ENCODE data around the gene IZUMO1.
"Not testable (repeated sequence)": the region's sequence is repeated elsewhere in the genome, so short reads cannot be mapped to it uniquely, and the experiment has no call there.

Gene IZUMO1

DNA sequence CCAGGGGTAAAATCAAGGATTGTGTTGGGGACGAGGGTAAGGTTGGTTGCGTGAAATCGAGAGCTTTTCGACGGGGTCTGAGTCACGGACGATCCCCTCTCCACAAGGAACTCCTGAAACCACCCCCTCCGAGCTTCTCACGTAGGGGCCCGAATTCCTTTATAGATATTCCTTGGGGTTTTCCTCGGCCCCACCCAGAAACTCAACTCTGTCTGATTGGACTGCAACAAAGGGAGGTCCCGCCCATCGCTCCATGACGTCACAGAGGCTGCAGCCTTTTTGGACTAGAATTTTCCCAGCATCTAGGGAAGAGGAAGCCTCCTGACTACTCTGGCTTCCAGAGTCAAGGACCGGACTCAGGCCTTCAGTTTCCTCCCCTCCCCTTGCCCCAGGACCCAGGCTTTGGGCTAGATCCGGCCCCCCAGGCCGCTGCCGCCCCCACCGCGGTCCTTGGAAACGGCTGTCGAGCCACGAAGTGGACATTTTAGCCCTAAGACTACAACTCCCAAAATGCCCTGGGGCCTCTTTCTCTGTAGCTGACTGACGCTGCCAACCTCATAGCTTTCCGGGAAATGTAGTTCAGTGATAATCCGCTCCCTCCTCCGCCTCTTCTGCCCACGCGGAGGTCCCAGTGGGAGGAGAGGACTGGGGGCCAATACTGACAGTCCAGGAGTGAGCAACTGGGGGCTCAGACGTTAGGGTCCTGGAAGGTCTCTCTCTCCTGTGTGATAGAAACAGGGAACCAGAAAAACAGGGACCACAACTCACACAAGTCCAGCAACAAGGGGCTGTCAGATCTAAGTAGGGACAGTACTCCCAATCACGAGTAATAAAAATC is at the start of gene IZUMO1:
IZUMO1 (minus strand) TSS at position 172 of the 838 bp plus-strand sequence. CDS start 1,050 bp downstream, outside the sequence.
- Histone ChIP-seq H3K9ac (ENCODE audit: low read length) (peak within 1 kb of the TSS; percentile 62), H3K27me3 (replicated peaks; ENCODE audit: control insufficient read depth, insufficient read depth, low read length) (peaks cover 25% of the 10 kb centered on the region), H3K36me3 (ENCODE audit: control insufficient read depth, insufficient read depth, low read length, severe bottlenecking) (no peaks in the 10 kb centered on the region), H3K4me1 (ENCODE audit: control insufficient read depth, insufficient read depth, low read length) (no peaks in the 10 kb centered on the region), H3K4me3 (ENCODE audit: low read length) (peak within 1 kb of the TSS; percentile 77), H3K9me3 (ENCODE audit: control insufficient read depth, low read length) (no peaks in the 10 kb centered on the region)
- DNase-seq (ENCODE audit: low read depth), result peak; percentile 94

DNA sequence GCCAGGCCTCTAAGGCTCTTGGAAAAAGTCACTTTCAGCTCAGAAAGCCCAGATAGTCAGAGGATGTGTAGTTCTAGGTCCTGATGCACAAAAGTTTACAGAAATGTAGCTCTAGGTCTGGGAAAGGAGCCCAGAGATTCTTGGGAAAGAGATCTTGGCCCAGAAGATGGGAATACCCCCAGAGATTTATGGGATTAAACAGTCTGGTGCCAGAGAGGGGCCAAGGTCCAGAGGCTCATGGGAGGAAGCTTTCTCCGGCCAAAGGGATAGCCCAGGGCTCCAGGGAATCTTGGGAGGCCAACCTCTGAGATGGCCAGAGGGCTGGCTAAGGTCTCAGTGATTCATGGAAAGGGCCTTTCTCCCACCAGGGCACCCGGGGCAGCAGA is 49.0 kb upstream of the IZUMO1 start:
- H3K36me3 ChIP-seq (ENCODE audit: control insufficient read depth, insufficient read depth, low read length, severe bottlenecking), result no peaks in the 10 kb centered on the region
- DNase-seq (ENCODE audit: low read depth), result no peak
- H3K9ac ChIP-seq (ENCODE audit: low read length), result peak overlapping the region; percentile 86
- peaks cover 30% of the 10 kb centered on the region for H3K4me1 ChIP-seq (ENCODE audit: control insufficient read depth, insufficient read depth, low read length)
- peak overlapping the region; percentile 73 for H3K4me3 ChIP-seq (ENCODE audit: low read length)
- H3K27me3 ChIP-seq (replicated peaks; ENCODE audit: control insufficient read depth, insufficient read depth, low read length), result no peaks in the 10 kb centered on the region
- no peaks in the 10 kb centered on the region for H3K9me3 ChIP-seq (ENCODE audit: control insufficient read depth, low read length)

DNA sequence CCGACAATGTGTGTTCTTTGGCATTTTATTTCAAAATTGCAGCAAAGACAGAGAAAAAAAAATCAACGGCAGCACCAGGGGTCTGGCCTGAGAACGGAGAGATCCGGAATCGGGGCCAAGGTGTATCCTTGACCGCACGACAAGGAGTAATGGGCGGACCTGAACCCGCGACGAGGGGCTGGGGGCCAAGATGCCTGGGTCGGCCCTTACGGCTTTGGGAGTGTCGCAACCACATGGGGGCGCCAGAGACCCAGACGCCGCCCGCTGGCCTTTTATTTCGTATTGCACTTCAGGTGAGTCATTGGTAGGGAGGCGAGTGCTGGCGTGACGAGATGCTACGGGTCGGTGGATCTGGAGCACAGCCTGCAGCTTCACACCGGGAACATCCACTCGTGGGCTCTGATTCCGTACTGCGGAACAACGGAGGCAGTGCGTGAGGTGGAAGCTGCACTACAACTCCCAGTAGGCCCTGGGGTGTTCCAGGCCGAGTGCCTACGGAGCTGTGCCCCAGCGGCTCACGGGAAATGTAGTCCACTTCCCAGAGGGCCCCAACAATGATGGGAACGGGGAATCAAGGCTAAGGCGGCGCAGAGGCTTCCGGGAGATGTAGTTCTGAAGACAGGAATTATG is 48.5 kb upstream of the IZUMO1 start:
- Histone ChIP-seq H3K27me3 (replicated peaks; ENCODE audit: control insufficient read depth, insufficient read depth, low read length) (no peaks in the 10 kb centered on the region), H3K9me3 (ENCODE audit: control insufficient read depth, low read length) (no peaks in the 10 kb centered on the region), H3K9ac (ENCODE audit: low read length) (peak overlapping the region; percentile 86), H3K4me3 (ENCODE audit: low read length) (peak overlapping the region; percentile 73), H3K4me1 (ENCODE audit: control insufficient read depth, insufficient read depth, low read length) (peaks cover 30% of the 10 kb centered on the region), H3K36me3 (ENCODE audit: control insufficient read depth, insufficient read depth, low read length, severe bottlenecking) (no peaks in the 10 kb centered on the region)
- DNase-seq (ENCODE audit: low read depth), result peak; percentile 96

DNA sequence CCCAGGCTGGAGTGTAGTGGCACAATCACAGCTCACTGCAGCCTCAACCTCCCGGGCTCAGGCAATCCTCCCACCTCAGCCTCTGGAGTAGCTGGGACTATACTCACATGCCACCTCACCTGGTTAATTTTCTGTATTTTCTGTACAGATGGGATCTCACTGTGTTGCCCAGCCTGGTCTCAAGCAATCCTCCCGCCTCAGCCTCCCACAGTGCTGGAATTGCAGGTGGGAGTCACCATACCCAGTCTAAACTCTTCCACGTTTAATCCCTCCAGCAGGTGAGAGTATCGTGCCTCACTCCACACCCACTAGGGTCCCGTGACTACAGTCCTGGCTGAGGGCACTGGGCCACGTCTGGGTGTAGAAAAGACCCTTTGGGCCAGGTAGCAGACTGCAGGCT is 47.6 kb upstream of the IZUMO1 start:
- Histone ChIP-seq H3K9ac (ENCODE audit: low read length) (peak overlapping the region; percentile 86), H3K4me1 (ENCODE audit: control insufficient read depth, insufficient read depth, low read length) (peaks cover 28% of the 10 kb centered on the region), H3K9me3 (ENCODE audit: control insufficient read depth, low read length) (no peaks in the 10 kb centered on the region), H3K4me3 (ENCODE audit: low read length) (no peak overlapping the region), H3K36me3 (ENCODE audit: control insufficient read depth, insufficient read depth, low read length, severe bottlenecking) (no peaks in the 10 kb centered on the region), H3K27me3 (replicated peaks; ENCODE audit: control insufficient read depth, insufficient read depth, low read length) (no peaks in the 10 kb centered on the region)
- no peak for DNase-seq (ENCODE audit: low read depth)

DNA sequence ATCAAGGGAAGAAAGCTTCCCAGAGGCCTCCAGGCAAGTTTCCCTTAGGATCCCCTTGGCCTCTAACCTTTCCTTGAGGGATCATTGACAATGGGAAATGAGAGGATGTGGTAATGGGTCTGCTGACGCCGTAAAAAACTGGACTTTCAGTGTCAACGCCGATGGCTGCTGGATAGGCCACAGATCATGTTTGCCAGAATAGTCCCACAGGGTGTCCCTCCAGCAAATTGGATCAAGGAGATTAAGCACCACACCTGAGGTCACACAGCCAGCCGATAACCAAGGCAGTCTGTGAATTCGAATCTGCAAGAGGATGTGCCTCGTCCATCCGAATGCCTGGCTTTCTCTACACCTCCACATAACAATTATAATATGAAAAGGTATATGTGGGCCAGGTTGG is 46.6 kb upstream of the IZUMO1 start:
- H3K9me3 ChIP-seq (ENCODE audit: control insufficient read depth, low read length), result no peaks in the 10 kb centered on the region
- peaks cover 22% of the 10 kb centered on the region for H3K4me1 ChIP-seq (ENCODE audit: control insufficient read depth, insufficient read depth, low read length)
- H3K4me3 ChIP-seq (ENCODE audit: low read length), result no peak overlapping the region
- no peaks in the 10 kb centered on the region for H3K27me3 ChIP-seq (replicated peaks; ENCODE audit: control insufficient read depth, insufficient read depth, low read length)
- DNase-seq (ENCODE audit: low read depth), result no peak
- H3K9ac ChIP-seq (ENCODE audit: low read length), result no peak overlapping the region
- no peaks in the 10 kb centered on the region for H3K36me3 ChIP-seq (ENCODE audit: control insufficient read depth, insufficient read depth, low read length, severe bottlenecking)

DNA sequence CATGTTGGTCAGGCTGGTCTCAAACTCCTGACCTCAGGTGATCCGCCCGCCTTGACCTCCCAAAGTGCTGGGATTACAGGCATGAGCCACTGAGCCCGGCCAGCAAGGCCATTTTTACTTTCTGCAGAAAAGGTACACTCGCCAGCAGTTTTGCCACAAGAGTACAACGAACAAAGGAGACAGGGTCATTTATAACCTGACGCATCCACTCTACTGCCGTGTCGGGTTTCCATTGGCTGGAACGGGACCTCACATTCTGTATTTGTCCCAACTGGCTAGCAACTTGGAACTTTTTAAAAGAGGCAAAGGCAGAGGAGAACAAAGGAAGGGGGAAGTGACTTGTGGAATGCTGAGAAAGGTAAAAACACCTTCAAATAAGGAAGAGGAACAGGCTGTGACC is 40.6 kb upstream of the IZUMO1 start:
- not testable (repeated sequence) for H3K4me1 ChIP-seq (ENCODE audit: control insufficient read depth, insufficient read depth, low read length); H3K27me3 ChIP-seq (replicated peaks; ENCODE audit: control insufficient read depth, insufficient read depth, low read length); H3K4me3 ChIP-seq (ENCODE audit: low read length); H3K9me3 ChIP-seq (ENCODE audit: control insufficient read depth, low read length); H3K36me3 ChIP-seq (ENCODE audit: control insufficient read depth, insufficient read depth, low read length, severe bottlenecking); H3K9ac ChIP-seq (ENCODE audit: low read length); DNase-seq (ENCODE audit: low read depth)

DNA sequence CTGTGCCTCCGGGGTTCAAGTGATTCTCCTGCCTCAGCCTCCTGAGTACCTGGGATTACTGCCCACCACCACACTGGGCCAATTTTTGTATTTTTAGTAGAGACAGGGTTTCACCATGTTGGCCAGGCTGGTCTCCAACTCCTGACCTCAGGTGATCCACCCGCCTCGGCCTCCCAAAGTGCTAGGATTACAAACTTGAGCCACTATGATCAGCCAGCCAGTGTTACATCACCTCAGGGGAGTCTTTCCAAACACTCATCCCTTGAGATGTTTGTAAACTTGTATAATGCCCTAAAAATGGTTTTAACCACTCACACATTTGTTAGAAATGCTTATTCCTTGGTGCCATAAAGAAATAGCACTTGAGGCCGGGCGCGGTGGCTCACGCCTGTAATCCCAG is 39.7 kb upstream of the IZUMO1 start:
- not testable (repeated sequence) for DNase-seq (ENCODE audit: low read depth); H3K36me3 ChIP-seq (ENCODE audit: control insufficient read depth, insufficient read depth, low read length, severe bottlenecking); H3K4me1 ChIP-seq (ENCODE audit: control insufficient read depth, insufficient read depth, low read length); H3K9ac ChIP-seq (ENCODE audit: low read length); H3K9me3 ChIP-seq (ENCODE audit: control insufficient read depth, low read length); H3K4me3 ChIP-seq (ENCODE audit: low read length); H3K27me3 ChIP-seq (replicated peaks; ENCODE audit: control insufficient read depth, insufficient read depth, low read length)

DNA sequence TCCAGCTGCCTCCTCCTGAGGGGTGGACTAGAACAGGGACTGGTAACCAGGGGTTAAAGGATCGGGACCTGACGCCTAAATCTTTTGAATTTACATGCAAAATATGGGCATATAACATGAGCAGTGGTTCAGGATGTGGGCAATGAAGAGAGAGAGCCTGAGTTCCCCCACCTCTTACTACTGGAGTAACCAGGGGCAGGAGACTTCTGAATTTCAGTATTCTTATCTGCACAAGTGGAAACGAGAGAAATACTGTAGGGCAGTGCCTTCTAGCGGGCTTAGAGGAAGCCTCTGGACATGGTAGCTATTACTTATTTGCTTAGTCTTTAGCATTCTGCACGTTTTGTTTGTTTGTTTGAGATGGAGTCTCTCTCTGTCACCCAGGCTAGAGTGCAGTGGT is 37.8 kb upstream of the IZUMO1 start:
- Histone ChIP-seq H3K27me3 (replicated peaks; ENCODE audit: control insufficient read depth, insufficient read depth, low read length) (peaks cover 3% of the 10 kb centered on the region), H3K4me1 (ENCODE audit: control insufficient read depth, insufficient read depth, low read length) (peaks cover 10% of the 10 kb centered on the region), H3K9me3 (ENCODE audit: control insufficient read depth, low read length) (no peaks in the 10 kb centered on the region), H3K4me3 (ENCODE audit: low read length) (no peak overlapping the region), H3K9ac (ENCODE audit: low read length) (no peak overlapping the region), H3K36me3 (ENCODE audit: control insufficient read depth, insufficient read depth, low read length, severe bottlenecking) (no peaks in the 10 kb centered on the region)
- peak; percentile 26 for DNase-seq (ENCODE audit: low read depth)

DNA sequence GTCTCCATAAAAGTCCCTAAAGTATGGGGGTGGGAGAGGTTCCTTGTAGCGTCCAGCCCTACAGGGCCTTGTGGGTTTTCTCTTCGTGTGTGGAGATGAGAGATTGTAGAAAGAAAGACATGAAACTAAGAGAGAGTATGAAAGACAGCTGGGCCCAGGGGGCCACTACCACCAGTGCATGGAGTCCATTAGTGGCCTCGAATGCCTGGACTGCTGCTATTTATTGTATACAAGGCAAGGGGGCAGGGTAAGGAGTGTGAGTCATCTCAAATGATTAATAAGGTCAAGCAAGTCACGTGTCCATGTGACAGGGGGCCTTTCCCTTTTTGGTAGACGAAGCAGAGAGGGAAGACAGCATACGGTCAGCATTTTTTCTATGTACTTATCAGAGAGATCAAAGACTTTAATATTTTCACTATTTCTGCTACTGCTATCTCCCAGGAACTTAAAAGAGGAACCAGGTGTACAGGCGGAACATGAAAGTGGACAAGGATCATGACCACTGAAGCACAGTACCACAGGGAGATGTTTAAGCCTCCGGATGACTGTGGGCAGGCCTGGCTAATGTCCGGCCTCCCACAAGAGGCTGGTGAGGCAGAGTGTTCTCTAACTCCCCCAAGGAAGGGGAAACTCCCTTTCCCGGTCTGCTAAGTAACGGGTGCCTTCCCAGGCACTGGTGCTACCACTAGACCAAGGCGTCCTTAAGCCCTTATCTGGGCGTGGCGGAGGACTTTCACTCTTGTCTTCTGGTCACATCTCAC is 34.1 kb upstream of the IZUMO1 start:
- H3K4me3 ChIP-seq (ENCODE audit: low read length), result no peak overlapping the region
- no peaks in the 10 kb centered on the region for H3K9me3 ChIP-seq (ENCODE audit: control insufficient read depth, low read length)
- no peak for DNase-seq (ENCODE audit: low read depth)
- H3K4me1 ChIP-seq (ENCODE audit: control insufficient read depth, insufficient read depth, low read length), result peaks cover 10% of the 10 kb centered on the region
- no peaks in the 10 kb centered on the region for H3K36me3 ChIP-seq (ENCODE audit: control insufficient read depth, insufficient read depth, low read length, severe bottlenecking)
- no peak overlapping the region for H3K9ac ChIP-seq (ENCODE audit: low read length)
- peaks cover 3% of the 10 kb centered on the region for H3K27me3 ChIP-seq (replicated peaks; ENCODE audit: control insufficient read depth, insufficient read depth, low read length)

DNA sequence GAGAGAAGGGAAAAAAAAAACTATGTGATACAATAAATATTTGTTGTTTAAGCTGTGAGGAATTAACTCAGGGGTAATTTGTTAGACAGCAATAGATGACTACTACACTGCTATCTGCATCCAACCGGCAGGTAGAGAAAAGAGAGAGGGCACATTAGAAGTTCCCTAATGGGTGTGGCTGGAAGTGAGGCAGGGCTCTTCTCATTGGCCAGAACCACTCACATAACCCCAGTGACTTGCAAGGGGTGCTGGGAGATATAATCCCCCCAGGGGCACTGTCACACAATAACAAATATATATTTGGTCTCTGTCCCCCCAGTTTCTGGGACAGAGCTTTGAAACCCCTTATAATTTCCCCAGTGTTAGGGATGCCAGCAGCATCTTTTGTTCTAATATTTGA is 32.9 kb upstream of the IZUMO1 start:
- DNase-seq (ENCODE audit: low read depth), result no peak
- no peaks in the 10 kb centered on the region for H3K9me3 ChIP-seq (ENCODE audit: control insufficient read depth, low read length)
- no peaks in the 10 kb centered on the region for H3K27me3 ChIP-seq (replicated peaks; ENCODE audit: control insufficient read depth, insufficient read depth, low read length)
- no peak overlapping the region for H3K9ac ChIP-seq (ENCODE audit: low read length)
- H3K4me3 ChIP-seq (ENCODE audit: low read length), result no peak overlapping the region
- H3K4me1 ChIP-seq (ENCODE audit: control insufficient read depth, insufficient read depth, low read length), result peaks cover 10% of the 10 kb centered on the region
- no peaks in the 10 kb centered on the region for H3K36me3 ChIP-seq (ENCODE audit: control insufficient read depth, insufficient read depth, low read length, severe bottlenecking)

DNA sequence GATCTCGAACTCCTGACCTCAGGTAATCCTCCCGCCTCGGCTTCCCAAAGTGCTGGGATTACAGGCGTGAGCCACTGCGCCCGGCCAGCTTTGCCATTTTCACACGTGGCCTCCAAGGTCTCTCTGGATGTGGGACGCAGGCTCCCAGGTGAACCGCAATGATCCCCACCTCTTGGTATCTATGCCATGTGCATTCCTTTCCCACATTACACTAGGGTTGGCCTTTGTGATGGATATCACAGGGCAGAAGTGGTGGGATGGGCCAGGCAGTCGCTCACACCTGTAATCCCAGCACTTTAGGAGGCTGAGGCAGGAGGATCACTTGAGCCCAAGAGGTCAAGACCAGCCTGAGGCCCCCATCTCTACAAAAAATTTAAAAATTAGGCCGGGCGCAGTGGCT is 31.0 kb upstream of the IZUMO1 start:
- H3K9me3 ChIP-seq (ENCODE audit: control insufficient read depth, low read length), result no peaks in the 10 kb centered on the region
- H3K27me3 ChIP-seq (replicated peaks; ENCODE audit: control insufficient read depth, insufficient read depth, low read length), result no peaks in the 10 kb centered on the region
- H3K9ac ChIP-seq (ENCODE audit: low read length), result no peak overlapping the region
- H3K4me1 ChIP-seq (ENCODE audit: control insufficient read depth, insufficient read depth, low read length), result peaks cover 11% of the 10 kb centered on the region
- H3K36me3 ChIP-seq (ENCODE audit: control insufficient read depth, insufficient read depth, low read length, severe bottlenecking), result no peaks in the 10 kb centered on the region
- DNase-seq (ENCODE audit: low read depth), result no peak
- H3K4me3 ChIP-seq (ENCODE audit: low read length), result no peak overlapping the region
